GM13976 (cell line): ENCODE results near the gene SLC37A1.

Experiments
- DNase-seq: peaks from one replicate; pipeline ENCODE4 v3.0.0; 2012; ENCODE audit warnings: low spot score
- CTCF ChIP-seq: IDR thresholded peaks from 2 replicates; pipeline ENCODE4 v1.5.1; 2012; ENCODE audit warnings: borderline replicate concordance, mild to moderate bottlenecking; ENCODE audit not compliant: insufficient read depth; ENCODE audit errors: extremely low read depth, missing control alignments, control extremely low read depth
- in situ Hi-C: fragments of 300-500 bp; cut with MboI; formaldehyde crosslinking; loops from one replicate; pipeline ENCODE4 v1.12.0; 2022; ENCODE audit warnings: low sequenced_read_pairs, mixed read lengths, inconsistent platforms; ENCODE audit not compliant: unreplicated experiment

SLC37A1 gene

GRCh38 chr21:42539931-42540343 is 26.3 kb downstream of the SLC37A1 start:
- TF ChIP-seq CTCF: no peak
- in situ Hi-C loops: no loop called here
- no peak for DNase-seq

GRCh38 chr21:42540396-42540795 is 26.7 kb downstream of the SLC37A1 start:
- no peak for DNase-seq
- in situ Hi-C loops: no loop called here
- no peak for TF ChIP-seq CTCF

- DNase-seq: no peak
- TF ChIP-seq CTCF: no peak
- in situ Hi-C loops: no loop called here
These were observed 27.5 kb downstream of the SLC37A1 start for GRCh38 chr21:42541174-42541573.

- in situ Hi-C loops: no loop called here
- no peak for TF ChIP-seq CTCF
- DNase-seq: no peak
These were observed 28.0 kb downstream of the SLC37A1 start for GRCh38 chr21:42541618-42542017.

- DNase-seq: no peak
- TF ChIP-seq CTCF: no peak
- in situ Hi-C loops: no loop called here
These were observed 28.5 kb downstream of the SLC37A1 start for GRCh38 chr21:42542196-42542595.

- DNase-seq: no peak
- in situ Hi-C loops: no loop called here
- no peak for TF ChIP-seq CTCF
These were observed 28.9 kb downstream of the SLC37A1 start for GRCh38 chr21:42542596-42542995.

GRCh38 chr21:42543106-42543847 is 29.6 kb downstream of the SLC37A1 start:
- TF ChIP-seq CTCF: no peak
- no peak for DNase-seq
- in situ Hi-C loops: no loop called here
